Iris pigment epithelial cell (primary cell): Measurements from ENCODE around the gene PDGFB.
A peak's percentile ranks its signal among the peaks of the same experiment; 100 is the strongest.
"Not testable (repeated sequence)": the region's sequence is repeated elsewhere in the genome, so short reads cannot be mapped to it uniquely, and the experiment has no call there.

Source experiments
- DNase-seq: peaks from one replicate; pipeline ENCODE4 v3.0.0-alpha.2; 2011; ENCODE audit warnings: low read depth

The PDGFB gene

DNA sequence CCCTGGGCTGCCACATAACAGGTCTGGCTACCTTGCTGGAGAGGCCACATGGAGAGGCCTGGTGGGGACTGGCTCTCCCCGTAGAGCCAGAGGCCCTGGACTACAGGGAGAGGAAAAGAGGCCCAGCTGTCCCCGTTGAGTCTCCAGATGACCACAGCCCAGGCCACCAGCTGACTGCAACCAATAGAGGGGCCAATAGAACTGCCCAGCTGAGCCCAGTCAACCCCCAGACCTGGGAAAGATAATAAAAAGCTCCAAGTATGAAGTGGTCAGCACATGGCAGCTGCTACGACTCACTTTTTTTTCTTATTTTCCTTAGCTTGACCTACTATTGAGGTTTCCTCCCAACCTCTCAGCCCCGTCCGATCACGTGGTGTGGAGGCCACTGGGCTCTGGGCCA lies 18.4 kb downstream of the PDGFB start:
- DNase-seq: no peak

GRCh38 chr22:39225591-39225990 lies 19.2 kb downstream of the PDGFB start:
- no peak for DNase-seq

- DNase-seq: no peak
Observed at GRCh38 chr22:39224550-39224949, 20.2 kb downstream of the PDGFB start.

- DNase-seq: no peak
Observed at GRCh38 chr22:39223091-39223710, 21.6 kb downstream of the PDGFB start.

DNA sequence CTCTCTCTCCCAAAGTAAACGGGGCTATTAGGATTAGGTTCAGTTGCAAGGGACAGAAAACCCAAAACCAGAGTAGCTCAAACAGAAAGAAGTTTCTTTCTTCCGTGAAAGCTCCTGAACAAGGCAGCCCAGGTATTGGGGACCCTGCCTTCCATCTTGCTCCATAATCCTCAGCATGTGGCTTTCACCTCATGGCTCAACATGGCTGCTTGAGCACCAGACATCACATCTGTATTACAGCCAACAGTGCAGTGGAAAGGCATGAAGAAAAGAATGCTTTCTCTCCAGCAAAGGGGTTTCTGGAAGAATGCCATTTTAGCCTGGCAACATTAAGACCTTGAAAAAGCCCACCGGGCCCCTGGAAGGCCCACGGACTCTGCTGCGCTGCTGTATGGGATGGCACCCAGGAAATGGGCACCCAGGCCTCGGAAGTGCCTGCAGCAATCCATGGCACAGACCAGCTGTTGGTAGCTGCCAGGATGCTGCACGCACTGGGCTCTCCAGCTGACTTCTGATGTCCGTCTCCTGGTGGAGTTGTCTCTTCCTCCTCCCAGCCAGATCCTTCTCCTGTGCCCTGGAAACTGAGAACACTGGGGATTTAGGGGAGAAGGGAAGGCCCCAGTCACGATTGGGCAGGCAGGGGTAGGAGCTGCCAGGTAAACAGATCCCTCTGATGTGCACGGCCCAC lies 22.6 kb downstream of the PDGFB start:
- DNase-seq: no peak

- peak; percentile 28 for DNase-seq
Observed at GRCh38 chr22:39220890-39221850, 23.6 kb downstream of the PDGFB start.

- DNase-seq: no peak
Observed at GRCh38 chr22:39220450-39220849, 24.3 kb downstream of the PDGFB start.

GRCh38 chr22:39219071-39220039 lies 25.4 kb downstream of the PDGFB start:
- no peak for DNase-seq

GRCh38 chr22:39218432-39218831 lies 26.4 kb downstream of the PDGFB start:
- DNase-seq: not testable (repeated sequence)

GRCh38 chr22:39216143-39216490 lies 28.7 kb downstream of the PDGFB start:
- DNase-seq: no peak

GRCh38 chr22:39215426-39216142 lies 29.2 kb downstream of the PDGFB start:
- DNase-seq: no peak

- DNase-seq: no peak
Observed at GRCh38 chr22:39215070-39215396, 29.7 kb downstream of the PDGFB start.

GRCh38 chr22:39214383-39215069 lies 30.3 kb downstream of the PDGFB start:
- DNase-seq: peak; percentile 51

DNA sequence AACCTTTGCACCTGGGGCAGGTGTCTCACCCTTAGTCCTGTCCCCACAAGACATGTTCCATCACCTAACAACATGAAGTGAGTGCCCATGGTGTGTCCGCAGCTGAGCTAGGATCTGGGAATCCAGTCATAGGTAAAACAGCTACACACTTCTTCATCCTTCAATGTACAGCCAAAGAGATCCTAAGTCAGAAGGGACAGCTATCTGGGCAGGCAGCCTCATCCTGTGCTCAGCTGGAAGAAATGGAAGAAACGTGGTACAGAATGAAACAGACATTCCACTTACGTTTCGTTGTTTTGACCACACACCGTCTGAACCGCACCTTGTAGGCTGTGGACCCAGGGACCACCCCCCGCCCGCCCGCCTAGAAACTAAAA lies 30.8 kb downstream of the PDGFB start:
- DNase-seq: no peak

DNA sequence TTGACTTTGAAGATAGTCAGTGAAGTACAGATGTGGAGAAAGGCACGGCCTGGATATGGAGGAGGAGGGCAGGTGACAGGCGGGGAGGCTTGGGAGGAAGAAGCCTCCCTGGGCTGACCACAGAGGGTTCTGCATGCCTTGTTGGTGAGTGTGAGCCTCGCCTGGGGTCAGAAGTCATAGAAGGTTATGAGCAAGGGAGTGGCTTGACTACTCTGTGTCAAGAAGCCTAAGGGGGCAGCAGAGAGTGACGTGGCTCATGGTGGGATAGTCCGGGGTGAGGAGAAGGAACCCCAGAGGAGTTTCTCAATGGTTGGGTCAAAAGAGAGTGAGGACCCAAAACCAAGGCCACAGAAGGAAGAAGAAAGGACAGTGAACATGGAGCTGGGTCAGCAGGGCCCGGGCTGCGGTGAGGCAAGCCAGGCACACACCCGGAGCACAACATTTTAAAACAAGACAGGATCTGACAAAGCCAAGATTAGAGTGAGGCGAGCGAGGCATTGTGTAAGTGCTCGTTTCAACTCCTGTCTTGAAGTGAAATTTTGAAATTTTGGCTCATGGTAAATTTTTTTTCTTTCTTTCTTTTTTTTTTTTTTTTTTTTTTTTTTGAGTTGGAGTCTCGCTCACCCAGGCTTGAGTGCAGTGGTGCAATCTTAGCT lies 31.9 kb downstream of the PDGFB start:
- peak; percentile 64 for DNase-seq

- DNase-seq: no peak
Observed at GRCh38 chr22:39209756-39210155, 35.0 kb downstream of the PDGFB start.

DNA sequence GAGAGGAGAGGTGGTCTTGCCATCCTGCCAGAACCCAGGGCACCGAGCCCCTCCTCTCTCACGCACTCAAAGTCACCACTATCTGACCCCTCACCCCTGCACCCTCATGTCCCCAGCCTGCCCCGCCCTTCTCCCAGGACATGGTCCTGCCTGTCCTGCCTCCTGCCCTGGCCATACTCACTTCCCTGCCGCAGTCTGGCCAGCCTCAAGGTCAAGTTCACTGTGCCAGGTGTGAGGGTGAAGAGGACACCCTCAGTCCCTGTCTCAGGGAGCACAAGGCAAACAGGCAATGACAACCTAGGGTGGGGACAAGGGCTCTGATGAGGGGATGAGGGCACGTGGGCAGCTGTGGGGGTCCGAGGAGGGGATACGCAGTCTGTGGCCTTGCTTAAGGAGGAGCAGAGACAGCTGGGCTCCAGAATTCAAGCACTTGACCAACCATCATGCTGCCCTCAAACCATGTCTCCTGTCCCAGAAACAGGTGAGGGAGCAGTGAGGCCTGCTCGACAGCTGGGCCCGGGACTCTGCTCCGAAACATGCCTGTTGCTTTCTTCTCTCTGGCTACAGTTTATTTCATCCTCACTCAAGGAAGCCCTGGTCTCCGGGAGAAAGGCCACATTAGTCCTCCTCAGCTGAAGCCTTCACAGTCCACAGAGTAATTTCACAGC lies 36.6 kb downstream of the PDGFB start:
- DNase-seq: no peak

GRCh38 chr22:39207141-39208012 lies 37.4 kb downstream of the PDGFB start:
- peak; percentile 39 for DNase-seq

GRCh38 chr22:39206491-39206890 lies 38.3 kb downstream of the PDGFB start:
- no peak for DNase-seq
